GM21360 (cell line): ENCODE data around the gene FUS.

Source experiments
- ATAC-seq: cut with Tn5 transposase; IDR thresholded peaks from one replicate; pipeline ENCODE4 v1.9.1; 2021; ENCODE audit warnings: mild to moderate bottlenecking, moderate library complexity; ENCODE audit not compliant: unreplicated experiment

Gene FUS

GRCh38 chr16:31225193-31225592 lies 45.3 kb downstream of the FUS start:
- no peak for ATAC-seq

- no peak for ATAC-seq
Measured at GRCh38 chr16:31228206-31228605, 48.3 kb downstream of the FUS start.

GRCh38 chr16:31229501-31229900 lies 49.6 kb downstream of the FUS start:
- no peak for ATAC-seq

- no peak for ATAC-seq
Measured at GRCh38 chr16:31238041-31238440, 58.1 kb downstream of the FUS start.
